ENCODE measurements around the gene LAG3.

Gene LAG3

GRCh38 chr12:6824901-6825381 is 52.6 kb downstream of the LAG3 start:
- DNase-seq, result no peak

- DNase-seq, result peak; percentile 48
Observed at GRCh38 chr12:6825398-6826124, 53.2 kb downstream of the LAG3 start.

GRCh38 chr12:6826125-6826733 is 53.9 kb downstream of the LAG3 start:
- no peak for DNase-seq

- DNase-seq, result no peak
Observed at GRCh38 chr12:6826734-6827436, 54.6 kb downstream of the LAG3 start.

GRCh38 chr12:6827437-6827911 is 55.2 kb downstream of the LAG3 start:
- peak; percentile 45 for DNase-seq

Measured in NCI-H2029 (cell line).